Measurements from ENCODE around the gene SLC16A10.

Gene SLC16A10

DNA sequence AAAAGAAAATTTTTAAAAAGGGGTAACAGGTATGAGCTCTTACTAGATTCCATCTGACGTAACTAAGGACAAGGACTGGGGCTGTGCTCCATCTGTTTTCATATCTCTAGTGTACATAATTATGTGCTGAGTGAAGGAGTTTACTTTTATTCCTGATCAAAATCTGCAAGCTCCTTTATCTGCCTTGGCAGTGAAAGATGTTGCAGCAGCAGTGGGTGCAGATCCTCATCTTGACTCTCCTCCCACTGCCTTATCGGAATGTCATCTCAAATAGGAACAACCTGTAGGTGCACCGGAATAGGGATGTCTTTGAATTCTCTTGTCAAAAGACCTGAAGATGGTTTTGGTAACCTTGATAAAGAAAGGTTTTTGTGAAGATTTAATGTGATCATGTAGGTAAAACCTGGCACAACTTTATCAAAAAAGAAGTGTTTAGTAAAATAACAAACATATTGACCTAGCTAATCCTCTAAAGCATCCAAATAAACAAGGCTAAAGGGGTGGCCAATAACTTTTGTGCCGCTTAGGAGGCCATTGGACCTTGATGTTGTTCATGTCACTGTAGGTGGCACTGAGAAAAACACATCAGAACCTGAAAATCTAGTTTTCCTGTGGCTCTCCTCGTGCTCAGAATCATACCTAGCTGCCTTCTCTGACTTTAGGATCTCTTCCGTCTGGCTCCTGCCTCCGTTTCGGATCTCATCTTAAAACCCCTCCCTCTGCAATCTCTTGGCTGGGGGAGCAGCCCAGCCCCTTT lies 19.0 kb upstream of the SLC16A10 start:
- no peaks in the 10 kb centered on the region for H3F3A ChIP-seq (ENCODE audit: insufficient read depth, low read length)
- no peak overlapping the region for H3K9ac ChIP-seq (ENCODE audit: low read length)
- H3K4me1 ChIP-seq (ENCODE audit: insufficient read depth, low read length, severe bottlenecking) = no peaks in the 10 kb centered on the region
- no peaks in the 10 kb centered on the region for H4K20me1 ChIP-seq (ENCODE audit: insufficient read depth, low read length)
- no peak overlapping the region for H3K27ac ChIP-seq (ENCODE audit: low read depth, low read length, poor library complexity, severe bottlenecking)
- no peaks in the 10 kb centered on the region for H3K79me2 ChIP-seq (ENCODE audit: insufficient read depth, low read length)
- H3K36me3 ChIP-seq (ENCODE audit: insufficient read depth, low read length) = no peaks in the 10 kb centered on the region
- H3K9me3 ChIP-seq (ENCODE audit: low read length) = no peaks in the 10 kb centered on the region
- no peak overlapping the region for H3K4me2 ChIP-seq (ENCODE audit: low read length)
- peaks cover 4% of the 10 kb centered on the region; the same call in 1 of the 2 replicates for H3K27me3 ChIP-seq (ENCODE audit: insufficient read depth, low read length)
- H3K4me3 ChIP-seq (ENCODE audit: low read depth, low read length, poor library complexity, severe bottlenecking) = no peak overlapping the region
- no peaks in the 10 kb centered on the region for H3K9me2 ChIP-seq (ENCODE audit: low read depth, low read length)
- H2AFZ ChIP-seq (ENCODE audit: low read length) = no peak overlapping the region
- TF ChIP-seq EZH2 (IDR thresholded peaks at IDR 0.05; ENCODE audit: borderline replicate concordance, low read length) = no peak
- TF ChIP-seq, protein P1, sequence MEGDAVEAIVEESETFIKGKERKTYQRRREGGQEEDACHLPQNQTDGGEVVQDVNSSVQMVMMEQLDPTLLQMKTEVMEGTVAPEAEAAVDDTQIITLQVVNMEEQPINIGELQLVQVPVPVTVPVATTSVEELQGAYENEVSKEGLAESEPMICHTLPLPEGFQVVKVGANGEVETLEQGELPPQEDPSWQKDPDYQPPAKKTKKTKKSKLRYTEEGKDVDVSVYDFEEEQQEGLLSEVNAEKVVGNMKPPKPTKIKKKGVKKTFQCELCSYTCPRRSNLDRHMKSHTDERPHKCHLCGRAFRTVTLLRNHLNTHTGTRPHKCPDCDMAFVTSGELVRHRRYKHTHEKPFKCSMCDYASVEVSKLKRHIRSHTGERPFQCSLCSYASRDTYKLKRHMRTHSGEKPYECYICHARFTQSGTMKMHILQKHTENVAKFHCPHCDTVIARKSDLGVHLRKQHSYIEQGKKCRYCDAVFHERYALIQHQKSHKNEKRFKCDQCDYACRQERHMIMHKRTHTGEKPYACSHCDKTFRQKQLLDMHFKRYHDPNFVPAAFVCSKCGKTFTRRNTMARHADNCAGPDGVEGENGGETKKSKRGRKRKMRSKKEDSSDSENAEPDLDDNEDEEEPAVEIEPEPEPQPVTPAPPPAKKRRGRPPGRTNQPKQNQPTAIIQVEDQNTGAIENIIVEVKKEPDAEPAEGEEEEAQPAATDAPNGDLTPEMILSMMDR (IDR thresholded peaks at IDR 0.05; ENCODE audit: low read length) = no peak

DNA sequence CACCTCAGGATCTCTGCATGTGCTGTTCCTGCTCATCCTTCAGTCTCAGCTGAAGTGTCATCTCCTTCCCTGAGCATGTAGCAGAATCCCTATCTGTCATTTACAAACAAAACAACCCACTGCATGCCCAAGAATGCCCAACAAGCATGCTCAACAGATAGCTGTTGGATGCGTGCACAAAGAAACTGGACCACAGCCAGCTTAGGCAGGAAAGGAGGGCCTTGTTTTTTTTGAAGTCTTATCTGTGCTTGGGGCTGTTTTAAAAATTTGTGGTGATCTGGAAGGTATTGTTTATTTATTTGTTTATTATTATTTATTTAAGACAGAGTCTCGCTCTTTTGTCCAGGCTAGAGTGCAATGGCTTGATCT lies 18.5 kb upstream of the SLC16A10 start:
- no peak overlapping the region for H3K4me2 ChIP-seq (ENCODE audit: low read length)
- no peaks in the 10 kb centered on the region for H4K20me1 ChIP-seq (ENCODE audit: insufficient read depth, low read length)
- no peak overlapping the region for H3K27ac ChIP-seq (ENCODE audit: low read depth, low read length, poor library complexity, severe bottlenecking)
- H3F3A ChIP-seq (ENCODE audit: insufficient read depth, low read length) = no peaks in the 10 kb centered on the region
- no peaks in the 10 kb centered on the region for H3K9me3 ChIP-seq (ENCODE audit: low read length)
- no peaks in the 10 kb centered on the region for H3K9me2 ChIP-seq (ENCODE audit: low read depth, low read length)
- no peaks in the 10 kb centered on the region for H3K79me2 ChIP-seq (ENCODE audit: insufficient read depth, low read length)
- no peak overlapping the region for H3K4me3 ChIP-seq (ENCODE audit: low read depth, low read length, poor library complexity, severe bottlenecking)
- TF ChIP-seq, protein P1 (IDR thresholded peaks at IDR 0.05; ENCODE audit: low read length) = no peak
- no peak for TF ChIP-seq EZH2 (IDR thresholded peaks at IDR 0.05; ENCODE audit: borderline replicate concordance, low read length)
- H3K27me3 ChIP-seq (ENCODE audit: insufficient read depth, low read length) = peaks cover 4% of the 10 kb centered on the region; the same call in 1 of the 2 replicates
- no peak overlapping the region for H2AFZ ChIP-seq (ENCODE audit: low read length)
- H3K4me1 ChIP-seq (ENCODE audit: insufficient read depth, low read length, severe bottlenecking) = no peaks in the 10 kb centered on the region
- no peak overlapping the region for H3K9ac ChIP-seq (ENCODE audit: low read length)
- no peaks in the 10 kb centered on the region for H3K36me3 ChIP-seq (ENCODE audit: insufficient read depth, low read length)

DNA sequence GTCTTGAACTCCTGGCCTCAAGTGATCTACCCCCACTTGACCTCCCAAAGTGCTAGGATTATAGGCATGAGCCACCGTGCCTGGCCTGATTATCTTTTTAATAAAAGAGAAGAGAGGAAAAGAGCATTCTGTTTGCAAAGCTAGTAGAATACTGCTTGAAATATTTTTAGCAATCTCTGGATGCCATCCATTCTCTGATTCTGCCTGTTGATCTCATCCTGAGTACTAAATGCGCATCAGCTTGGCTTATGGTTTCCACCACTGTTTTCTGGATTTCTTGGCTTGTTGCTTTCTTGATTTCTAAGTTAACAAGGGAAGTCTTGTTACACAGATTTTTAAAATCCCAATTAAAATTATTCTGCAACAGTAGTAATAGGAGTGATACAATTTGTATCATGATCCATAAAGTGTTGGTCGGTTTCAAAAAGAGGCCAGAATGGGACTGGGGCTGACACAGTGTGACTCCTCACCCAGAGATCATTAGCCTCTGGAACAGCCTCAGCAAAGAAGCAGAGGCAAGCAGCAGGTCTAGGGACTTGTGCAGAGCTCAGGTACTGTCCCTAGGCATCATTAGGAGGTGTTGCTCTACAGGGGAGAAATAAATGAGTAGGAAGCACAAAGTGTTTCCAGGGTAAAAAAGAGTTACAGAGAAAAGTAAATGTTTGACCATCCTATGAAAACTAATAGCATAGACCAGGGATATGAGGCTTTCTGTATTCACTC lies 17.8 kb upstream of the SLC16A10 start:
- H3K79me2 ChIP-seq (ENCODE audit: insufficient read depth, low read length) = no peaks in the 10 kb centered on the region
- no peaks in the 10 kb centered on the region for H3K9me3 ChIP-seq (ENCODE audit: low read length)
- no peak overlapping the region for H3K4me3 ChIP-seq (ENCODE audit: low read depth, low read length, poor library complexity, severe bottlenecking)
- no peaks in the 10 kb centered on the region for H3K9me2 ChIP-seq (ENCODE audit: low read depth, low read length)
- H3K27ac ChIP-seq (ENCODE audit: low read depth, low read length, poor library complexity, severe bottlenecking) = no peak overlapping the region
- no peak for TF ChIP-seq EZH2 (IDR thresholded peaks at IDR 0.05; ENCODE audit: borderline replicate concordance, low read length)
- TF ChIP-seq, protein P1 (IDR thresholded peaks at IDR 0.05; ENCODE audit: low read length) = no peak
- H4K20me1 ChIP-seq (ENCODE audit: insufficient read depth, low read length) = no peaks in the 10 kb centered on the region
- no peak overlapping the region for H2AFZ ChIP-seq (ENCODE audit: low read length)
- H3K4me2 ChIP-seq (ENCODE audit: low read length) = no peak overlapping the region
- no peaks in the 10 kb centered on the region for H3K36me3 ChIP-seq (ENCODE audit: insufficient read depth, low read length)
- H3F3A ChIP-seq (ENCODE audit: insufficient read depth, low read length) = no peaks in the 10 kb centered on the region
- H3K9ac ChIP-seq (ENCODE audit: low read length) = no peak overlapping the region
- no peaks in the 10 kb centered on the region for H3K4me1 ChIP-seq (ENCODE audit: insufficient read depth, low read length, severe bottlenecking)
- H3K27me3 ChIP-seq (ENCODE audit: insufficient read depth, low read length) = peaks cover 4% of the 10 kb centered on the region; the same call in 1 of the 2 replicates
